T-helper 9 cell (primary cell): ENCODE measurements around the gene AHNAK.

Source experiments
- DNase-seq: peaks from one replicate; pipeline ENCODE4 v3.0.0-alpha.2; 2020

The AHNAK gene

DNA sequence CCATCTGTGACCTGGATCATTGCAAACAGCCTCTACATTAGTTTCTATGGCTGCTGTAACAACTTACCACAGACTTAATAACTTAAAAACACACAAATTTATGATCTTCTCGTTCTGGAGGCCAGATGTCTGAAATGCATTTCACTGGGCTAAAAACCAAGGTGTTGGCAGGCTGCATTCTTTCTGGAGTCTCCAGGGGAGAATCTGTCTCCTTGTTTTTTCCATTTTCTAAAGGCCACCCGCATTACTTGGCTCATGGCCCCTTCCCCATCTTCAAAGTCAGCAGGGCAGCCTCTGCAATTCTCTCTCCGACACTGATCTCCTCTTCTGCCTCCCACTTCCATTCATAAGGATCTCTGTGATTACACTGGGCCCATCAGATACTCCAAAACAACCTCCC lies 116.2 kb downstream of the AHNAK start:
- DNase-seq: no peak

- no peak for DNase-seq
These were observed 117.6 kb downstream of the AHNAK start for GRCh38 chr11:62428871-62429560.

GRCh38 chr11:62427630-62428233 lies 118.9 kb downstream of the AHNAK start:
- DNase-seq: no peak

DNA sequence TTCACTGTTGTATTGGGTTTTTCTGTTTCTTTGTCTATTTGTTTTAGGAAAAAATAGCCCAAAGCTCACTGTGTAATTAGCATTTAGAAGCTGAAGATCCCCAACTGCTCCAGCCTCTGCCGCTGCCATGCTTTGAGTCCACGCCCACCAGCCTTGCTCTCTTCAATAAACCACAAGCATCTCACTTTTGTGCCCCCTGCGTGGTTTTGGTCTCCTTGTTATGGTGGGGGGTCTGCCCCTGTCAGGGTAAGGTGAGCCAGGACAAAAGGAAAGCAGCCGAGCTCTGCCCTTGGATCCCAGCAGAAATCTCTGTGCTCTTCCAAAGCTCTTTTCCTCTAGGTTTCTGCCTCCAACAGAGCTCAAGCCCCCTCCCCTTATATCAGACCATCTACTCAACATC lies 123.6 kb downstream of the AHNAK start:
- DNase-seq: no peak

DNA sequence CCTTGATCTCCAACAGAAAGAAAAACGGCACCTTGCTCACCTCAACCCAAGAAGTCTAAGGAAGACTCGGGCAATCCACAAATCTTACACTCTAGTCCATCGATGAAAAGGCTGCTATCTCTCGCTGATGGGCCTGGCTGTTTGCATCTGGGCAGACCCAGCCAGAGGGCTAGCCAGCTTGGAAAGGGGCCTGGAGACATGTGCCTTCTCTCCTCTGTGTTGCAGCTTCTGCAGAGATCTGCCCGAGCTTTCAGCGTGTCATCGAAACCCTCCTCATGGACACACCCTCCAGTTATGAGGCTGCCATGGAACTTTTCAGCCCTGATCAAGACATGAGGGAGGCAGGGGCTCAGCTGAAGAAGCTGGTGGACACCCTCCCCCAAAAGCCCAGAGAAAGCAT lies 124.6 kb downstream of the AHNAK start:
- DNase-seq: no peak

DNA sequence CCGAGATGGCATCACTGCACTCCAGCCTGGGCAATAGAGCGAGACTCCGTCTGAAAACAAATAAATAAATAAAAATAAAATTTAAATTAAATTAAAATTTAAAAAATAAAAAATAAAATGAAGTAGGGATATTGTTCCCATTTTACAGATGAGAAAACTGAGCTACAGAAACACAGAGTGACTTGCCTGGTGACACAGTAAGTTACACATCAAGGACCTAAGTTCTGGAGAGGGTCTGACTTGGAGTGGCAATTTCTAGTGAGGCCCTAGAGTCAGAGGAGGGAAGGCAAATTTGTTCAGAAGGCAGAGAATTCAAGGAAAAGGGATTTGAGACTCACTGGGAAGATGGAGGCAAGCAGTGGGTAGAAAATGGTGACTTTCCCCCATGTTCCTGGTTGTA lies 125.7 kb downstream of the AHNAK start:
- no peak for DNase-seq

GRCh38 chr11:62419943-62420342 lies 126.7 kb downstream of the AHNAK start:
- no peak for DNase-seq

DNA sequence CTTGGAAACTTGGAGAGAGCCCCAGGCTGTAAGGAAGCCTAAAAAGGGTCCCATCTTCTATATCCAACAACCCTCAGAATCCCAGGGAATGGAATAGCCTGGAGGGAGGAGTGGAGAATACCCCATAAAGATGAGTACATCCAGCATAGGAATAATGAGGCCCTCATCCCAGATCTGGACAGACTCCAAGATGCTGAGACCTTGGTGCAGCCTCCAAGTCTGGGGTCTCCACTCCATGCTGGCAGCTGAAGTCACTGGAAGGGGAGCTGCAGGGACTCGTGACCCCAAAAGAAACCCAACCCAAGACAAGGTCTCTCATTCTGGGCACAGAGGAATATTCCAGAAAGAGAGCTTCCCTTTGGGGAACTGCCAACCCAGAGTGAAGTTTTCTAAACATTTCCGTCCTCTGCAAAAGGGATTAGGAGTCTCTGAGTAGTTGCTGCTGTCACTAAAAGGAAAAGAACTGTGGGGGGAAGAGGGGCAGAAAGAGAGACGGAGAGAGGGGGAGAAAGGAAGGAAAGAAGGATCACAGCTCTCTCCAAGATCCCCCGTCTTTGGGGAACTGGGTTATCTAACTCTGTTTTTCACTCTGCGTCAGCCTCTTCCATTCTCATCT lies 127.2 kb downstream of the AHNAK start:
- DNase-seq: no peak

GRCh38 chr11:62418733-62419132 lies 127.9 kb downstream of the AHNAK start, which contains the start of gene SCGB1A1:
TSS of gene SCGB1A1 (plus strand) at chr11:62419033. CDS start at chr11:62419096, 63 bp downstream.
- no peak for DNase-seq

DNA sequence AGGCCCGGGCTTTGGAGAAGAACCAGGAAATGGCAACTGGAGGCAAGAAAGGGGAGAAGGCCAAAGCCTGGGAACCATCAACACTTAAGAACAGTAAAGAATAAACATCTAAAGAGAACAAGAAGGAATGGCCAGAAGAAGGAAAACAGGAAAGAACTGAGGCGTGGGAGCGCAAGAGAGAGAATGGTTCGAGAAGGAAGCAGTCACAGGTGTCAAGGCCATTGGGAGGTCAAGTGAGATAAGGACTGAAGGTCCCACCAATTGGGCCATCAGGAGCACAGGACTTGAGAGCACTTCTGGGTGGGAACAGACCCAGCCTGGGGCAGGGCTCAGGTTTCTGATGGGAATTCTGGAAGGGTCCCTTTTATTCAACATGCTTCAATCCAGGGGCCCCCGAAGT lies 128.5 kb downstream of the AHNAK start:
- no peak for DNase-seq

DNA sequence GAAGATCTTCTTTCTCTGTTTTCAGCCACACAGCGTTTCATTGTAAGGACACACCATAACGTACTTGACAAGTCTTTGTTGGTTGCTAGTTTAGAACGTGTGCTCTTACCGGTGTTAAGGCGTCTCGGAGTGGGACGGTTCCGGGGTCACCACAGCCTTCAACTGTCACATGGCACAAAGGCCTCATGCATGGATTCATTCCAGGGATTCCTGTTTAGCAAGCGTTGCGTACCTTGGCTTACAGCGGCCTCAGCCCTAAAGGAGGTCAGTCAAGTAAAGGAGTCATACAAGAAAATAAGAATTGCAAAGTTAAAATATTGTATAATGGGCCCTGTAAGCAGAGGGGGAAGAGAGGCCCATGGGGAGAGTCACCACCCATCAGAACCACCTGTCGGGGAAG lies 130.0 kb downstream of the AHNAK start:
- DNase-seq: no peak

GRCh38 chr11:62413060-62413696 lies 133.4 kb downstream of the AHNAK start:
- no peak for DNase-seq

DNA sequence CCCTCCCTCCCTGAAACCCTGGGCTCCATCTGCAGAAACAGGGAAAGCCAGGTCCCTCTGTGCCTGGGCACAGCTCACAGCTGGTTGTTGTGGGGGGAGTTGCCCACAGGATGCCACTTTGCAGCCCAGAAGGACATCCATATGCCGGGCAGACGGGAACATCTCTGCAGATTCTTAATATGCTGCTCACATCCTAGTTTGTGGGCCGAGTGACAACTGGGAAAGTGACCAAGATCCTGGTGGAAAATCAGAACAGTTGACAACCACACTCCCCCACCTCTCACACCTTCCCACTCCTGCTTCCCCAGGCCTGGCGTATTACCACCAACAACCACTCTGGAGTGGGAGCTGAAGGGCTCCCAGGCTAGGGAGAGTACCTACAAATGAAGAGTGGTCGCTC lies 135.1 kb downstream of the AHNAK start:
- no peak for DNase-seq

DNA sequence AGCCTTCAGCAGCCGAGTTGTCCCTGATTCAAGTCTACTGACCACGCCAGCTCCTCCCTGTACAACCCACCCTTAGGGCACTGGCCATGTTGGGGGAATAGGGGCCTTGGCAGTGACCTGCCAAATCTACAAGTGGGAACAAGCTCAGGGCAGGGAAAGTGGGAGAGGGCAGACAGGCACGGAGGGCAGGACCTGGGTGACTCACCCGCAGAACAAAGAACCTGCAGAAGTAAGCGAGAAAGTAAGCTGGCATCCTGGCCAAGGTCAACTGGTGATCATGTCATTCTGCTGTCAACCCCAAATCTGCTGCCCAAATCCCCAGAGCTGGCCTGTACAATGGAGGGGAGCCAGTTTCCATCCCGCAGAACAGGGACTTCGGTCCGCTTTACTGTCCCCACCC lies 135.6 kb downstream of the AHNAK start:
- no peak for DNase-seq

GRCh38 chr11:62409831-62410230 lies 136.8 kb downstream of the AHNAK start:
- no peak for DNase-seq

GRCh38 chr11:62406034-62406433 lies 140.6 kb downstream of the AHNAK start:
- no peak for DNase-seq

GRCh38 chr11:62404901-62405300 lies 141.7 kb downstream of the AHNAK start:
- DNase-seq: no peak

GRCh38 chr11:62404435-62404834 lies 142.2 kb downstream of the AHNAK start:
- no peak for DNase-seq

GRCh38 chr11:62402960-62403730 lies 143.5 kb downstream of the AHNAK start:
- no peak for DNase-seq

DNA sequence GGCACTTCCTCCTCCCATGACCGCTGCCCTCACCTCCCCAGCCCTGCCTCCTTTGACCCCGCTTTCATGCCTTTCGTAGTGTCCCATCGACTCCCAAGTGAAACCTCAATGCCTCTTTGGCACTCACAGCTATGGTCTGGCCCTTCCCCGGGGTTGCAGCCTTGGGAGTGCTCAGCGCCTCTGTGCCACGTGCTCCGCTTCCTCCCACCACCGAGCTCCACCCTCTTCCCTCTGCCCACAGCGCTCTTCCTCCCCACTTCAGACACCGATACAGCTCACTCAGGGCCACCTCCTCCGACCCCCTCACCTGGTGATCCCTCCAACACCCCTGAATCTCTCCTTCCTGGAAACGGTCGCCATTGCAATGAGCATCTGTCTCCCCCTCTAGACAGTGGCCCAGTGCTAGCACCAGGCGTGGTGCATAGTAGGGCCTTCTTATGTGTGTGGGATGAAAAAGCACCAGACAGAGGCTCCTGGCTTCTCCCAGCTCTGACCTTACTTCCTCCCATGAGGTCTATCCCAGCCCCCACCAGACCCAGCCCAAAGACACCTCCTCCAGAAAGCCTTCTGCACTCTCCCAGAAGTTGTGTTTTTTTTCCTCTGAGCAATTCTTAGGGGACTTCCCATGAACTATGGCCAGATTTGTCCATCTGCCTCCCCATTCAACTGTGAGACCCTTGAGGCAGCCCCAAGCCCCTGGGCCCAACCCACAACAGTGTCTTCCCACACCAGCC lies 144.2 kb downstream of the AHNAK start:
- peak; percentile 31 for DNase-seq

DNA sequence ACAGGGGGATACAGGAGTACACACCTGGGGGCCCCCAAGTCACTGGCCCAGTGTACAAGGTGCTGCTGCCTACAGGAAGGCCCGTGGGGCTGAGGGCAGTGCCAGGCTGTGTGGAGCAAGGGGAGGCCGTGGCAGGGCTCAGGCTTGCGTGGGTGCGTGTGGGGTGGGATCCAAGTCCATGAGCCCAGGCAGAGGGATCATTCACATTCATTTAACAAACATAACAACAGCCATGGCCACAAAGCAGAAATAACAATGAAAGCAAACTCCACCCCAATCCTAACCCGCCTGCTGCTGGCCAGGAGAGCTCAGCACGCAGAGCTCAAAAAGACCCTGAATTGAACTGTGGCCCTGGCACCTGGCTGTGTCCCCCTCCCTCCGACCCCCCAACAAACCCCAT lies 144.8 kb downstream of the AHNAK start:
- no peak for DNase-seq

- DNase-seq: no peak
These were observed 145.2 kb downstream of the AHNAK start for GRCh38 chr11:62401356-62401755.
